NB4 (cell line): ENCODE data around the gene TDRD10.

Experiments
- POLR2A ChIP-seq: IDR thresholded peaks from 2 replicates; pipeline ENCODE4 v1.6.1; 2011; ENCODE audit warnings: mild to moderate bottlenecking; ENCODE audit not compliant: insufficient read length; ENCODE audit errors: extremely low read depth
- TF ChIP-seq, protein P1 (sequence below): IDR thresholded peaks from one replicate; pipeline ENCODE4 v1.5.1; 2012; ENCODE audit warnings: low read depth, low read length

DNA sequence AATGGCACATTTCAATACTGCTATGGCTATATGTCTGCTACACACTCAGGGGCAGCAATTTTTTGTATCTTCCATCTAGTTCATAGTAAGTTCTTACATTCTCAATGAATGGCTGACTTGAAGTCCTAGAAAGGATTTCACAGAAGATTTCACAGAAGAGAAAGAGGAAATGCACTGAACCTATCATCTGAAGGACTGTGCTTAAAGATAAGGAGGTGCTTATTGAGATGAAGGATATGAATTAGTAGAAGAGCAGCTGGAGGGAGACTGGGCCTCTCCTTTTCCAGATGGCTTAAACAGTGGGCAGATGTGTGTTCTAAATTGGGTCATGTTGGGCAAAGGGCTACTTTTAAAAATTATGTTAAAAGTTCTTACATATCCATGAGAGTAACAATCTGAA, 91.4 kb downstream of the TDRD10 start:
- TF ChIP-seq, protein P1, sequence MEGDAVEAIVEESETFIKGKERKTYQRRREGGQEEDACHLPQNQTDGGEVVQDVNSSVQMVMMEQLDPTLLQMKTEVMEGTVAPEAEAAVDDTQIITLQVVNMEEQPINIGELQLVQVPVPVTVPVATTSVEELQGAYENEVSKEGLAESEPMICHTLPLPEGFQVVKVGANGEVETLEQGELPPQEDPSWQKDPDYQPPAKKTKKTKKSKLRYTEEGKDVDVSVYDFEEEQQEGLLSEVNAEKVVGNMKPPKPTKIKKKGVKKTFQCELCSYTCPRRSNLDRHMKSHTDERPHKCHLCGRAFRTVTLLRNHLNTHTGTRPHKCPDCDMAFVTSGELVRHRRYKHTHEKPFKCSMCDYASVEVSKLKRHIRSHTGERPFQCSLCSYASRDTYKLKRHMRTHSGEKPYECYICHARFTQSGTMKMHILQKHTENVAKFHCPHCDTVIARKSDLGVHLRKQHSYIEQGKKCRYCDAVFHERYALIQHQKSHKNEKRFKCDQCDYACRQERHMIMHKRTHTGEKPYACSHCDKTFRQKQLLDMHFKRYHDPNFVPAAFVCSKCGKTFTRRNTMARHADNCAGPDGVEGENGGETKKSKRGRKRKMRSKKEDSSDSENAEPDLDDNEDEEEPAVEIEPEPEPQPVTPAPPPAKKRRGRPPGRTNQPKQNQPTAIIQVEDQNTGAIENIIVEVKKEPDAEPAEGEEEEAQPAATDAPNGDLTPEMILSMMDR: no peak
- TF ChIP-seq POLR2A: no peak
